Chondrocyte (in vitro differentiated cells): ENCODE measurements around the gene SLC44A1. TPM values are rescaled to one million over a fixed set of nuclear protein-coding genes. Genes with fewer than 3 reads are reported as not detected.
A peak's percentile ranks its signal among the peaks of the same experiment; 100 is the strongest.

Experiments used
- DNase-seq: peaks from one replicate; pipeline ENCODE4 v3.0.0; 2021; ENCODE audit warnings: mixed read lengths, low spot score
- H3K27ac Mint-ChIP-seq: one replicate; pipeline ENCODE4 v1.8.0; 2021; ENCODE audit warnings: mild to moderate bottlenecking, moderate library complexity, mixed read lengths; ENCODE audit not compliant: unreplicated experiment
- H3K27me3 Mint-ChIP-seq: 2 replicates; pipeline ENCODE4 v1.8.0; 2021; ENCODE audit warnings: low read depth, mixed read lengths
- H3K36me3 Mint-ChIP-seq: 2 replicates; pipeline ENCODE4 v1.8.0; 2021; ENCODE audit warnings: low read depth, mixed read lengths
- H3K4me1 Mint-ChIP-seq: 2 replicates; pipeline ENCODE4 v1.8.0; 2021; ENCODE audit warnings: low read depth, mild to moderate bottlenecking, mixed read lengths
- H3K4me3 Mint-ChIP-seq: one replicate; pipeline ENCODE4 v1.8.0; 2021; ENCODE audit warnings: mild to moderate bottlenecking, moderate library complexity, mixed read lengths; ENCODE audit not compliant: unreplicated experiment
- H3K9me3 Mint-ChIP-seq: 2 replicates; pipeline ENCODE4 v1.8.0; 2021; ENCODE audit warnings: low read depth, mixed read lengths
- CTCF ChIP-seq: fragments of 200-600 bp; sonication (generic); IDR thresholded peaks from 2 replicates; pipeline ENCODE4 v1.5.0; 2021; ENCODE audit warnings: antibody characterized with exemption, mild to moderate bottlenecking, moderate library complexity
- total RNA-seq: library from RNA; stranded (reverse); gene quantifications from 3 replicates; pipeline ENCODE4 v1.2.1, GENCODE V29; 2021

SLC44A1 gene
- total RNA-seq, 1 donor from 2014 or later: 17.1 TPM

DNA sequence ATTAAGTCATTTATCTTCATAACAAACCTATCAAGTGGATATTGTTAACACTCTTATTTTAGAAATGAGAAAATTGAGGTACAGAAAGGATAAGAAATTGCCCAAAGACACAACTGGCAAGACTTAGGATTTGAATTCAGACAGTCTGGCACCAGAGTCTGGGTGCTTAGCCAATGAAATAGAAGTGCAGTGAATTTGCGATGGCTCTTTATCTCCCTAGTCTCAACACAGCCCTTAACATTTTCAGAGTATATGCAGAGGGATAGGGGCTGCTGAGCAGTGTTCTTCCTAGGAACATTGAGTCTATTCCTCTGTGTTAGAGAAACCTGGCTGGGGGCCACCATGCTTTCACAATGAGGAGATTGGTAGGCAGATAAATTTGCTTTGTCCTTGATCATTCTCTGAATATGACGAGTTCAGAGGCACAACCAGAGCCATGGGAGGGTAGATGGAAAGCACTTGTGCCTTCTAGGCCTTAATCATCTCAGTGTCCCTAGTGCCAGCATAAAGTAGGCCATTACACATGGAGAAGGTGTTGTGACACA is 197.2 kb downstream of the SLC44A1 start:
- no peak for DNase-seq
- no peak for TF ChIP-seq CTCF
- no peaks in the 10 kb centered on the region for H3K9me3 Mint-ChIP-seq
- H3K4me3 Mint-ChIP-seq: no peak overlapping the region
- no peak overlapping the region for H3K27ac Mint-ChIP-seq
- H3K27me3 Mint-ChIP-seq: no peaks in the 10 kb centered on the region
- peaks cover 18% of the 10 kb centered on the region for H3K4me1 Mint-ChIP-seq
- no peaks in the 10 kb centered on the region for H3K36me3 Mint-ChIP-seq

GRCh38 chr9:105443121-105443520 is 198.7 kb downstream of the SLC44A1 start:
- Mint-ChIP-seq H3K27me3 (no peaks in the 10 kb centered on the region), H3K4me3 (no peak overlapping the region), H3K36me3 (no peaks in the 10 kb centered on the region), H3K9me3 (no peaks in the 10 kb centered on the region), H3K27ac (no peak overlapping the region), H3K4me1 (peaks cover 18% of the 10 kb centered on the region)
- TF ChIP-seq CTCF: no peak
- DNase-seq: no peak

- H3K4me3 Mint-ChIP-seq: no peak overlapping the region
- no peak for TF ChIP-seq CTCF
- peaks cover 14% of the 10 kb centered on the region for H3K4me1 Mint-ChIP-seq
- no peak for DNase-seq
- H3K9me3 Mint-ChIP-seq: no peaks in the 10 kb centered on the region
- no peak overlapping the region for H3K27ac Mint-ChIP-seq
- no peaks in the 10 kb centered on the region for H3K36me3 Mint-ChIP-seq
- H3K27me3 Mint-ChIP-seq: no peaks in the 10 kb centered on the region
These were observed 199.7 kb downstream of the SLC44A1 start for GRCh38 chr9:105444130-105444529.

- Mint-ChIP-seq H3K4me3 (no peak overlapping the region), H3K4me1 (peaks cover 22% of the 10 kb centered on the region)
- DNase-seq: no peak
These were observed 200.9 kb downstream of the SLC44A1 start for GRCh38 chr9:105445203-105445881.

GRCh38 chr9:105447386-105447813 is 202.9 kb downstream of the SLC44A1 start:
- Mint-ChIP-seq H3K4me1 (peaks cover 36% of the 10 kb centered on the region), H3K9me3 (no peaks in the 10 kb centered on the region), H3K27ac (peak overlapping the region; percentile 88), H3K36me3 (no peaks in the 10 kb centered on the region), H3K27me3 (no peaks in the 10 kb centered on the region), H3K4me3 (peak overlapping the region; percentile 79)
- TF ChIP-seq CTCF: no peak
- DNase-seq: no peak

More at GRCh38 chr9:105445203-105445881, 200.9 kb downstream of the SLC44A1 start:
- H3K27ac Mint-ChIP-seq: no peak overlapping the region
- H3K9me3 Mint-ChIP-seq: no peaks in the 10 kb centered on the region
- H3K27me3 Mint-ChIP-seq: no peaks in the 10 kb centered on the region
- no peaks in the 10 kb centered on the region for H3K36me3 Mint-ChIP-seq
- TF ChIP-seq CTCF: no peak
